HepG2 (cell line): ENCODE data around the gene PHKB. TPM values are rescaled to one million over a fixed set of nuclear protein-coding genes. Genes with fewer than 3 reads are reported as not detected.
"Not testable (repeated sequence)": the region's sequence is repeated elsewhere in the genome, so short reads cannot be mapped to it uniquely, and the experiment has no call there.

ENCODE experiments used
- ATAC-seq: fragments of 200-7000 bp; cut with Tn5 transposase; 3 replicates; pipeline ENCODE4 v1.9.1; 2020; ENCODE audit warnings: mild to moderate bottlenecking, moderate library complexity
- BruUV-seq: library from RNA; stranded (reverse); fragments of 400-500 nt; replicated peaks from 2 replicates; lab custom pipeline; 2021; lab: Mats Ljungman, UMichigan
- CTCF ChIA-PET: fragments of 300-600 bp; formaldehyde crosslinking; extraction: SDS; loops from one replicate; lab custom pipeline; 2021; ENCODE audit warnings: low total read pairs, inconsistent platforms, low intra/inter-chr PET ratio; lab: Yijun Ruan, JAX
- POLR2A ChIA-PET: fragments of 350-600 bp; sonication (Branson Sonifier 250); formaldehyde crosslinking; loops from one replicate; lab custom pipeline; 2020; ENCODE audit warnings: antibody characterized with exemption, inconsistent platforms; lab: Yijun Ruan, JAX
- DNase-seq: peaks from one replicate; pipeline ENCODE4 v3.0.0-alpha.2; 2015; ENCODE audit warnings: low spot score
- FAIRE-seq: peaks from 3 replicates; lab custom pipeline; 2011; peaks lifted over from hg19 to GRCh38; lab: Jason Lieb, UNC
- H2AFZ ChIP-seq: one replicate; pipeline ENCODE4 v1.6.1; 2011; ENCODE audit warnings: low read length, inconsistent platforms
- H3K27ac ChIP-seq: fragments of 300-600 bp; 3 replicates; pipeline ENCODE4 v1.8.0; 2011; ENCODE audit warnings: mixed run types, mild to moderate bottlenecking, mixed read lengths, low read length, inconsistent platforms; ENCODE audit not compliant: insufficient read depth; ENCODE audit errors: extremely low read length
- H3K27me3 ChIP-seq, 2 experiments: fragments of 200-600 bp in 1 of 2; 2 replicates in 1 of 2; 3 replicates in 1 of 2; pipeline versions ENCODE4 v1.6.0 to v1.8.0; 2011; ENCODE audit warnings: low read length in 2 of 2, mild to moderate bottlenecking in 2 of 2, moderate library complexity in 2 of 2, inconsistent platforms in 1 of 2; ENCODE audit not compliant: insufficient read depth in 2 of 2, control insufficient read depth in 1 of 2
- H3K36me3 ChIP-seq, 2 experiments: fragments of 200-600 bp in 1 of 2; replicated peaks in 1 of 2; 2 replicates in 1 of 2; 3 replicates in 1 of 2; pipeline versions ENCODE4 v1.5.1 to v1.8.0; 2011; ENCODE audit warnings: low read length in 2 of 2, inconsistent platforms in 1 of 2; ENCODE audit not compliant: insufficient read depth in 2 of 2, control insufficient read depth in 1 of 2
- H3K4me1 ChIP-seq: 2 replicates; pipeline ENCODE4 v1.5.1; 2012; ENCODE audit warnings: low read length, inconsistent platforms; ENCODE audit not compliant: insufficient read depth
- H3K4me2 ChIP-seq: 2 replicates; pipeline ENCODE4 v1.6.0; 2011; ENCODE audit warnings: low read depth, low read length, inconsistent platforms
- H3K4me3 ChIP-seq, 3 experiments: fragments of 200-600 bp in 1 of 3; sonication (generic), shearing (Covaris generic) in 1 of 3; replicated peaks in 1 of 3; 2 replicates each; pipeline ENCODE4 v1.5.1; 2011 to 2016; ENCODE audit warnings: low read length in 3 of 3, inconsistent platforms in 2 of 3, low read depth in 2 of 3, mild to moderate bottlenecking in 2 of 3, control low read depth in 1 of 3, mixed read lengths in 1 of 3; ENCODE audit not compliant: insufficient read depth in 1 of 3
- H3K79me2 ChIP-seq: one replicate; pipeline ENCODE4 v1.6.1; 2011; ENCODE audit warnings: low read length, inconsistent platforms; ENCODE audit not compliant: insufficient read depth
- H3K9ac ChIP-seq: 2 replicates; pipeline ENCODE4 v1.6.0; 2011; ENCODE audit warnings: mild to moderate bottlenecking, low read depth, low read length, inconsistent platforms; ENCODE audit not compliant: insufficient read depth
- H3K9me3 ChIP-seq: 2 replicates; pipeline ENCODE4 v1.5.1; 2012; ENCODE audit warnings: mild to moderate bottlenecking, low read length
- H4K20me1 ChIP-seq: 2 replicates; pipeline ENCODE4 v1.6.0; 2011; ENCODE audit warnings: inconsistent platforms, mild to moderate bottlenecking, low read length, moderate library complexity; ENCODE audit not compliant: insufficient read depth
- ATM ChIP-seq: fragments of 450-650 bp; IDR thresholded peaks from 2 replicates; pipeline ENCODE4 v1.7.1; 2017; ENCODE audit warnings: mild to moderate bottlenecking, borderline replicate concordance
- MAFF ChIP-seq: IDR thresholded peaks from 2 replicates; pipeline ENCODE4 v1.6.1; 2011; ENCODE audit warnings: low read depth, low read length, improper control_type of control experiment
- ZNF768 ChIP-seq: sonication (generic); formaldehyde crosslinking; IDR thresholded peaks from 2 replicates; pipeline ENCODE4 v1.4.0; 2020; ENCODE audit warnings: missing genetic modification reagents
- WGBS: methylation state at CpG from one replicate; pipeline ENCODE4 v1.1.6; 2017; ENCODE audit warnings: low lambda C conversion rate; 5-methylcytosine and 5-hydroxymethylcytosine counted together
- in situ Hi-C: cut with HindIII; loops from 2 replicates; pipeline ENCODE4 v1.10.0; 2017; ENCODE audit warnings: low pct_unique_long_range_greater_than_20kb; ENCODE audit not compliant: extremely low pct_ligation_motif_present
- intact Hi-C: fragments of 100-400 bp; cut with micrococcal nuclease; formaldehyde crosslinking; loops from one replicate; pipeline ENCODE4 v1.10.0; 2022; ENCODE audit not compliant: unreplicated experiment
- polyA plus RNA-seq, 8 experiments: library from polyadenylated mRNA; depleted of rRNA in 3 of 8; stranded (reverse) in 7 of 8; unstranded in 1 of 8; fragments of >200 nt; fragmentation: Illumina TruSeq in 4 of 8; extraction: Trizol in 4 of 8; gene quantifications; 2 replicates each; pipeline versions ENCODE4 v1.2.1 to v1.2.3, GENCODE V29; 2011 to 2016; ENCODE audit warnings: low read depth in 4 of 8, missing spikeins in 1 of 8, mixed read lengths in 1 of 8; ENCODE audit not compliant: insufficient read depth in 1 of 8
- total RNA-seq, 5 experiments: library from RNA; depleted of rRNA; stranded (reverse); fragments of >200 nt; fragmentation: Illumina TruSeq; extraction: Trizol; gene quantifications; 2 replicates each; pipeline ENCODE4 v1.2.3, GENCODE V29; 2016; ENCODE audit warnings: low read depth in 1 of 5
- TF ChIP-seq, protein P1 (sequence below): sonication (generic); formaldehyde crosslinking; IDR thresholded peaks from 2 replicates; pipeline ENCODE4 v1.4.0; 2020; ENCODE audit warnings: missing genetic modification reagents

The PHKB gene
- total and polyA plus RNA-seq, 2 of the 13 experiments (the other 11 are each of a cell fraction or from before 2014, with no cell fraction given), result 66.0 to 80.8 TPM

- TF ChIP-seq MAFF (peak; percentile 97), ATM (no peak)
These were observed 211.3 kb downstream of the PHKB start (continued) for GRCh38 chr16:47672475-47672874.

DNA sequence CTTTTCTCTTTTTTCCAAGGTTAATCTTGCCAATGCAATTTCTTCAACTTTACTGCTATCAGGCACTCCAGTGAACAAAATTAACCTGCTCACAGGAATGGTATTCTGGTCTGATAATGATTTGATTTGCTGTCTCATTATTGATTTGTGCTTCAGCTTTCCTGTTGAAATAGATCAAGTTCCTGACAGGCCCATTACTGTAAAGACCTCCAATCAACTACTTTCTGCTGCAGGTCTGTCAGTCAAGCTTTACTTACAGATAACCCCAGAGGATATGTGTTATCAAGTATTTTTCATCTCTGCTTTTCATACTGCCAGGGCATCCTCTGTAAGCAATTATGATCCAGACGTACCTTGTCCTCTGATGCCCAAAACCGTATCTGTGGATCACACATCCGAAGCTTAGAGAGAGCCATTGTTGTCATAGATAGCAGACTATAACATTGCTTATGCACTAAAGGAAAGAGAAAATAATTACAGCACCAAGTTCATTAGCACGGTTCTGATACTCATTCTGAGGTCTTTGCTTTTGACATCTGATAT, 215.6 kb downstream of the PHKB start:
- H3K27ac ChIP-seq, result no peak overlapping the region
- H2AFZ ChIP-seq, result no peak overlapping the region
- H3K4me1 ChIP-seq, result no peaks in the 10 kb centered on the region
- WGBS, result 98% methylated on average over 4 of the region's 4 CpGs
- H3K4me2 ChIP-seq, result no peak overlapping the region
- H3K36me3 ChIP-seq, result peaks cover 12 to 24% of the 10 kb centered on the region in 2 experiments
- in situ Hi-C loops, result no loop called here
- H3K9me3 ChIP-seq, result no peaks in the 10 kb centered on the region
- ChIA-PET POLR2A (no interaction called here), CTCF (no interaction called here)
- intact Hi-C loops, result no loop called here
- no peaks in the 10 kb centered on the region for H3K27me3 ChIP-seq
- no peak for DNase-seq
- H3K4me3 ChIP-seq, result no peak overlapping the region
- no peaks in the 10 kb centered on the region for H4K20me1 ChIP-seq
- no peak for ATAC-seq
- no peak for FAIRE-seq
- TF ChIP-seq ZNF768 (CRISPR knock-in tag), result no peak
- TF ChIP-seq, protein P1, sequence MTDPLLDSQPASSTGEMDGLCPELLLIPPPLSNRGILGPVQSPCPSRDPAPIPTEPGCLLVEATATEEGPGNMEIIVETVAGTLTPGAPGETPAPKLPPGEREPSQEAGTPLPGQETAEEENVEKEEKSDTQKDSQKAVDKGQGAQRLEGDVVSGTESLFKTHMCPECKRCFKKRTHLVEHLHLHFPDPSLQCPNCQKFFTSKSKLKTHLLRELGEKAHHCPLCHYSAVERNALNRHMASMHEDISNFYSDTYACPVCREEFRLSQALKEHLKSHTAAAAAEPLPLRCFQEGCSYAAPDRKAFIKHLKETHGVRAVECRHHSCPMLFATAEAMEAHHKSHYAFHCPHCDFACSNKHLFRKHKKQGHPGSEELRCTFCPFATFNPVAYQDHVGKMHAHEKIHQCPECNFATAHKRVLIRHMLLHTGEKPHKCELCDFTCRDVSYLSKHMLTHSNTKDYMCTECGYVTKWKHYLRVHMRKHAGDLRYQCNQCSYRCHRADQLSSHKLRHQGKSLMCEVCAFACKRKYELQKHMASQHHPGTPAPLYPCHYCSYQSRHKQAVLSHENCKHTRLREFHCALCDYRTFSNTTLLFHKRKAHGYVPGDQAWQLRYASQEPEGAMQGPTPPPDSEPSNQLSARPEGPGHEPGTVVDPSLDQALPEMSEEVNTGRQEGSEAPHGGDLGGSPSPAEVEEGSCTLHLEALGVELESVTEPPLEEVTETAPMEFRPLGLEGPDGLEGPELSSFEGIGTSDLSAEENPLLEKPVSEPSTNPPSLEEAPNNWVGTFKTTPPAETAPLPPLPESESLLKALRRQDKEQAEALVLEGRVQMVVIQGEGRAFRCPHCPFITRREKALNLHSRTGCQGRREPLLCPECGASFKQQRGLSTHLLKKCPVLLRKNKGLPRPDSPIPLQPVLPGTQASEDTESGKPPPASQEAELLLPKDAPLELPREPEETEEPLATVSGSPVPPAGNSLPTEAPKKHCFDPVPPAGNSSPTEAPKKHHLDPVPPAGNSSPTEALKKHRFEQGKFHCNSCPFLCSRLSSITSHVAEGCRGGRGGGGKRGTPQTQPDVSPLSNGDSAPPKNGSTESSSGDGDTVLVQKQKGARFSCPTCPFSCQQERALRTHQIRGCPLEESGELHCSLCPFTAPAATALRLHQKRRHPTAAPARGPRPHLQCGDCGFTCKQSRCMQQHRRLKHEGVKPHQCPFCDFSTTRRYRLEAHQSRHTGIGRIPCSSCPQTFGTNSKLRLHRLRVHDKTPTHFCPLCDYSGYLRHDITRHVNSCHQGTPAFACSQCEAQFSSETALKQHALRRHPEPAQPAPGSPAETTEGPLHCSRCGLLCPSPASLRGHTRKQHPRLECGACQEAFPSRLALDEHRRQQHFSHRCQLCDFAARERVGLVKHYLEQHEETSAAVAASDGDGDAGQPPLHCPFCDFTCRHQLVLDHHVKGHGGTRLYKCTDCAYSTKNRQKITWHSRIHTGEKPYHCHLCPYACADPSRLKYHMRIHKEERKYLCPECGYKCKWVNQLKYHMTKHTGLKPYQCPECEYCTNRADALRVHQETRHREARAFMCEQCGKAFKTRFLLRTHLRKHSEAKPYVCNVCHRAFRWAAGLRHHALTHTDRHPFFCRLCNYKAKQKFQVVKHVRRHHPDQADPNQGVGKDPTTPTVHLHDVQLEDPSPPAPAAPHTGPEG (CRISPR knock-in tag), result no peak
- H3K79me2 ChIP-seq, result no peaks in the 10 kb centered on the region
- no peak overlapping the region for H3K9ac ChIP-seq
- BruUV-seq, result no TSS peak

DNA sequence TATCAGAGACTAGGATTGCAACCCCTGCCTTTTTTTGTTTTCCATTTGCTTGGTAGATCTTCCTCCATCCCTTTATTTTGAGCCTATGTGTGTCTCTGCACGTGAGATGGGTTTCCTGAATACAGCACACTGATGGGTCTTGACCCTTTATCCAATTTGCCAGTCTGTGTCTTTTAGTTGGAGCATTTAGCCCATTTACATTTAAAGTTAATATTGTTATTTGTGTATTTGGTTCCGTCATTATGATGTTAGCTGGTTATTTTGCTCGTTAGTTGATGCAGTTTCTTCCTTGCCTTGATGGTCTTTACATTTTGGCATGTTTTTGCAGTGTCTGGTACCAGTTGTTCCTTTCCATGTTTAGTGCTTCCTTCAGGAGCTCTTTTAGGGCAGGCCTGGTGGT, 220.4 kb downstream of the PHKB start:
- H3K79me2 ChIP-seq, H3K4me2 ChIP-seq, CTCF ChIA-PET, H2AFZ ChIP-seq, DNase-seq, in situ Hi-C loops, FAIRE-seq, H4K20me1 ChIP-seq, H3K27ac ChIP-seq, POLR2A ChIA-PET, ATAC-seq, H3K9me3 ChIP-seq, BruUV-seq, H3K4me1 ChIP-seq, H3K27me3 ChIP-seq, H3K9ac ChIP-seq, intact Hi-C loops, H3K4me3 ChIP-seq: not testable (repeated sequence)
- peaks cover 8 to 13% of the 10 kb centered on the region in 2 experiments; a peak in 4 of 5 replicates for H3K36me3 ChIP-seq
- 88% methylated on average over 3 of the region's 3 CpGs for WGBS
